Epithelial cell of proximal tubule (primary cell): Measurements from ENCODE around the gene C1QTNF9B. TPM values are rescaled to one million over a fixed set of nuclear protein-coding genes. Genes with fewer than 3 reads are reported as not detected.
"Not testable (repeated sequence)": the region's sequence is repeated elsewhere in the genome, so short reads cannot be mapped to it uniquely, and the experiment has no call there.

Experiments
- DNase-seq: peaks from one replicate; pipeline ENCODE4 v3.0.0-alpha.2; 2011; ENCODE audit warnings: low read depth
- H3K4me3 ChIP-seq: 2 replicates; pipeline ENCODE4 v1.5.1; 2011; ENCODE audit warnings: low read depth, mild to moderate bottlenecking, low read length
- CTCF ChIP-seq: conservative IDR thresholded peaks from 2 replicates; pipeline ENCODE4 v1.5.1; 2012; ENCODE audit warnings: low read depth, mild to moderate bottlenecking, low read length
- total RNA-seq: library from RNA; depleted of rRNA; stranded (reverse); fragments of >200 nt; gene quantifications from 2 replicates; pipeline ENCODE4 v1.2.3, GENCODE V29; 2015

C1QTNF9B gene
- total RNA-seq, 1 donor from 2014 or later = not detected

DNA sequence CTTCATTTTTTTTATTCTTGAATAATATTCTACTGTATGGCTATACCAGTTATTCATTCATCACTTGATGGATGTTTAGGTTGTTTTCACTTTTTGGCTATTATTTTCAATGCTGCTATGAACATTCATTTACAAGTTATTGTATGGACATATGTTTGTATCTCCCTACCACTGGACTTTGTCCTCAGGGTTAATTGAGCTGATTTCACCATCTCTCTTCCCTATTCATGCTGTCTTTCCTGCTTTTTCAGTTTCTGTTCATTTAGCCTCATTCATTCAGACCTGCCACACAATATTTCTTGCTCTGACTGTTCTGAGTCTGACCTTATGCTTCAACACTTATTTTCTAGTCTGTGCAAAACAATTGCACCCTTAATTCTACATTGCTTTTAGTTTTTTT lies 12.3 kb upstream of the C1QTNF9B start:
- no peak for DNase-seq
- TF ChIP-seq CTCF = no peak
- no peak overlapping the region for H3K4me3 ChIP-seq

DNA sequence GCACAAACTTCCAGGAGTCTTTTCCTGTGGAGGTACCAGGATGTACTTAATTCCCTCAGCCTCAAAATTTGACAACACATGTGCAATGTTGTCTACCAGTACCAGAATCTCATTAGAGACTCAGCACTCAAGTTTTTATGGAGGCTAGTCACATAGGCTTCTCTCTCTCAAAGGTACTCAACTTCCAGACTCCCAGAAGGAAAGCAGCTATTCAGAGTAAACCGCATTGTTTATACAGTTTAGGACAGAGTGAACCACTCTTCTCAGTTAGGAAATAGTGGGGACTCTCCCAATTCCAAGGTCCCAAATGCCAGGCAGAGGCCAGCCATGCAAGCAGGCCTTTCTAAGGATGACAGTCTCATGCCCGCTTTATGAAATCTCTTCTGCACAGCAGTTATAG lies 8.5 kb upstream of the C1QTNF9B start:
- no peak overlapping the region for H3K4me3 ChIP-seq
- DNase-seq = no peak
- no peak for TF ChIP-seq CTCF

DNA sequence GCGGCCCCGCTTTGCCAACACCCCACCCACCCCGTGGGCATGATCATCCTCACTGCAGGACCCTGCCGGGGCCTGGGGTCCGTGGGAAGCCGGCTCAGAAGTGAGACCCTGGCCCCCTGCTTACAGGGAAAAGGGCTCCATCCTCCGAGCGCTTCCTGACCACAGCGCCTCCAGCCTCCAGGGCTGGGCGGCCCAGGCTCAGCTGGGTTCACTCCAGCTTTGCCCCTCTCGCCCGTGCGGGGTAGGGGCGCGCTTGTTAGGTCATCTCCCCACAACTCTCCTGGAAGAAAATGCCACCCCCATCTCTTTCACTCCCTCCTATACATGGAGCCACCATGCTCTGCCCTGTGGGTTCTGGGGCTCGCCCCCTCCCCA lies 6.6 kb upstream of the C1QTNF9B start:
- no peak for DNase-seq
- no peak for TF ChIP-seq CTCF
- no peak overlapping the region for H3K4me3 ChIP-seq

- no peak for TF ChIP-seq CTCF
- peak overlapping the region; percentile 27 for H3K4me3 ChIP-seq
Measured at GRCh38 chr13:23902975-23903905, 5.9 kb upstream of the C1QTNF9B start.

DNA sequence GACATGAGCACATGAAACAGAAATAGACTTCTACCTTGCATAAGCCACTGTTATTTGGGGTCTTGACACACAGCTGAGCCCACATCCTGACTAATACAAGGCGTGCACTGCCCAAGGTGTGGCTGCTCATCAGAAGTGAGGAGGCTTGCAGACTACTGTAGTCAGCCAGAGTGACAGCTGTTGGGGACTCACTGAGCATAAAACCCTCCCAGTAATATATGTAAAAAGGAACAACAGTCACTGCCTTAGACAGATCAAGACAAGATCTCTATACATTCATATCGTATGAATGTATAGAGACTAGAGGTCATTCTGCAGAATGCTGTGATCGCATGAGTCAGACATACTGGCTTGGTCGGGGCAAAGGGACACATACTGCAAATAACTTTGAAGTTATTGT lies 4.1 kb upstream of the C1QTNF9B start:
- no peak for TF ChIP-seq CTCF
- DNase-seq = no peak
- no peak overlapping the region for H3K4me3 ChIP-seq

More at GRCh38 chr13:23902975-23903905, 5.9 kb upstream of the C1QTNF9B start:
- no peak for DNase-seq

DNA sequence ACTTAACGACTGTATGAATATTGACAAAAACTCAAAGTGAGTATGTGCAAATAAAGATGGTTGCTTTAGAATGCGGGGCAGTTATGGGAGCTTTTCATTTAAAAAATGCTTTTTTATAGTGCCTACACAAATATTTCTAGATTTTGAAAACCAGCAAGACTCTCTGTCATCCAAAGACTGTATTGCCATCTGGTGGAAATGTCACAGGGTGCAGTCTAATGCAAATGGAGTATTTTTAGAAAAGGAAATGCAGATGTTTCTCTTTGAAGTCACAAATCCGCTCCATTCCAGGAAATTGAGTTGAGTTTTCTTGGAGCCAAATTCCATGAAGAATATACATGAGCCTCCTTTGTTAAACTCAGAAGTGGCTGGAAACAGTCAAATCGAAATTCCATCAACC lies 2.3 kb upstream of the C1QTNF9B start:
- no peak for DNase-seq
- H3K4me3 ChIP-seq = no peak overlapping the region
- TF ChIP-seq CTCF = peak; percentile 73

GRCh38 chr13:23898101-23898500 lies 799 bp upstream of the C1QTNF9B start:
- TF ChIP-seq CTCF = no peak
- H3K4me3 ChIP-seq = no peak overlapping the region
- no peak for DNase-seq

DNA sequence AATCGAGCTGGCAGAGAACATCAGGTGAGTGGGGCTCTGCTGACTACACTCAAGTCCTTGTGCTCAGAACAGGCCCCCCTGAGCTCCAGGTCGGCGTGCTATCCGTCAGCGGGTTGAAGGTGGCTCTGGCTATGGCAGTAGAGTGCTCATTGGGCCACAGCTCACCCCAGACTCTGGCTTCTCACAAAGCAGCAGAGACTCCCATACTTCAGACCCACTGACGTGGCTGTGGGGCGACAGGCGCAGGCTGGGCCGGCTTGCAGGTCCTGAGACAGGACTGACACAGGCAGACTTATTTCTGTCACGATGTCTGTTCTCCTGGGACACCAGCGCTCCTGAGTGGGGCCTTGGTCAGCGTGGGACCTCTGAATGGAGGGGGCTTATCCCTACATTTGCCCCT lies 2.6 kb downstream of the C1QTNF9B start:
- not testable (repeated sequence) for H3K4me3 ChIP-seq, DNase-seq

DNA sequence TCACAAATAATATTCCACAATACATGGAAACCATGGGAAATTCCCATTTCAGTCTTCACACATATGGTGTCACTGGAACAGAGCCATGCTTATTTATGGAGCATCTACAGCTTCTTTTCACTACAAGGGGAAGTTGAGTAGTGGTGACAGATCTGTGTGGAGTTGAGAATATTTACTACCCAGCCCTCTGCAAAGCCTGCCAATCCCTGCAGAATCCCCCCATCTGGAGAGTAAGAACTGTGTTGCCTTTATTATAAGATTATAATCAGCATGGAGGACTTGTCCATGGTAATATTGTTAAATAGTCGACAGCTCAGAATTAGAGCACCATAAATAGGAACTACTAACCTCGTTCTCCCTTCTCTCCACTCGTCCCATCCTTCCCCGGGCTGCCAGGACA lies 3.5 kb downstream of the C1QTNF9B start:
- not testable (repeated sequence) for DNase-seq

More for the DNA sequence above, 3.5 kb downstream of the C1QTNF9B start:
- not testable (repeated sequence) for H3K4me3 ChIP-seq
